Sigmoid colon (tissue), 4 donors: ENCODE measurements around the gene DCLK2.

Experiments used
- CTCF ChIP-seq, 4 experiments: fragments of 450-650 bp in 3 of 4; fragments of 200-600 bp in 1 of 4; IDR thresholded peaks; one replicate each; pipeline ENCODE4 v1.5.1; 2016 to 2019; ENCODE audit warnings: antibody characterized with exemption in 4 of 4, mild to moderate bottlenecking in 3 of 4, moderate library complexity in 2 of 4
- EP300 ChIP-seq, 4 donors: sonication (generic); formaldehyde crosslinking; IDR thresholded peaks; one replicate each; pipeline ENCODE4 v1.6.1; 2017; ENCODE audit warnings: antibody characterized with exemption in 4 of 4
- POLR2A ChIP-seq, 2 donors: fragments of 450-650 bp; IDR thresholded peaks; one replicate each; pipeline ENCODE4 v1.6.1; 2016; ENCODE audit warnings: antibody characterized with exemption in 2 of 2, mild to moderate bottlenecking in 2 of 2, moderate library complexity in 2 of 2
- POLR2AphosphoS5 ChIP-seq, 4 donors: sonication (generic); formaldehyde crosslinking; IDR thresholded peaks; one replicate each; pipeline ENCODE4 v1.6.1; 2017; ENCODE audit warnings: antibody characterized with exemption in 4 of 4

GRCh38 chr4:150286656-150287055, 208.4 kb downstream of the DCLK2 start:
- TF ChIP-seq CTCF (IDR thresholded peaks at IDR 0.05) (no peak), POLR2A (IDR thresholded peaks at IDR 0.05) (no peak), EP300 (IDR thresholded peaks at IDR 0.05) (no peak), POLR2AphosphoS5 (IDR thresholded peaks at IDR 0.05) (no peak)
